ENCODE measurements around the gene MEST.
"Not testable (repeated sequence)": the region's sequence is repeated elsewhere in the genome, so short reads cannot be mapped to it uniquely, and the experiment has no call there.

MEST gene

DNA sequence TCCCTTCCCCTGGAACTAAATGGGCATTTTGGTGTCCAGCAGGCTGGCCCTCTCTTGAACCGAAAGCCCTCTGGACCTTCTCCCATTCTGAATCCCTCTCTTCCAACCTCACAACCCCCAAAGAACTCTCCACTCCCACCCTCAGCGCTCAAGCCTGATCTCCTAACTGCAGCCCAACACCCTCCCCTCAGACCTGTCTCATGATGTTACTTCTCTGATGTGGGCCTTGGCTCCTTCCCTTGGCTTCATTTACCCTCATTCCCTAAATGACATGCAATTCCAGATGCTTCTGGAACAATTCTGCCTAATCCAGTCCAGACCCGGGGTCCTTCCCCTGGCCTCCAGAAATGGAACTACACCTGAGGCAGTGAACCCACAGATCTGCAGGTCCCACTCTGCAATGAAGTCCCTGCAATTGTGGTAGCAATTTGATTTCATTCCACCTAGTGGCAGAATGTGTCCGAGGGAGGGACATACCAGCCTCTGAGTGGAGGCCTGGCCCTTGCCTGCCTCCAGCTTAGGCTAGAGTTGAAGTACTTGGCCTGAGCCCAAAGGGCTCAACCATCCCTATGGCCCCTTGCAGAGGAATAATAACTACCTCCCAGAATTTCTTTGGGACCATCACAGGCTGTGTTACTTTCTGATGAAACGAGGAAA is 47.0 kb upstream of the MEST start:
- H2AFZ ChIP-seq (ENCODE audit: low read length): peak overlapping the region; percentile 10; the same call in 1 of the 2 replicates
- H3K9ac ChIP-seq (ENCODE audit: low read length): no peak overlapping the region
- H3K9me3 ChIP-seq (ENCODE audit: low read length): peaks cover 12% of the 10 kb centered on the region
- no peaks in the 10 kb centered on the region for H3K36me3 ChIP-seq (ENCODE audit: insufficient read depth, low read length)
- H3K4me2 ChIP-seq (ENCODE audit: low read length): no peak overlapping the region
- H3F3A ChIP-seq (ENCODE audit: insufficient read depth, low read length): no peaks in the 10 kb centered on the region
- H3K27me3 ChIP-seq (ENCODE audit: insufficient read depth, low read length): no peaks in the 10 kb centered on the region
- TF ChIP-seq, protein P1, sequence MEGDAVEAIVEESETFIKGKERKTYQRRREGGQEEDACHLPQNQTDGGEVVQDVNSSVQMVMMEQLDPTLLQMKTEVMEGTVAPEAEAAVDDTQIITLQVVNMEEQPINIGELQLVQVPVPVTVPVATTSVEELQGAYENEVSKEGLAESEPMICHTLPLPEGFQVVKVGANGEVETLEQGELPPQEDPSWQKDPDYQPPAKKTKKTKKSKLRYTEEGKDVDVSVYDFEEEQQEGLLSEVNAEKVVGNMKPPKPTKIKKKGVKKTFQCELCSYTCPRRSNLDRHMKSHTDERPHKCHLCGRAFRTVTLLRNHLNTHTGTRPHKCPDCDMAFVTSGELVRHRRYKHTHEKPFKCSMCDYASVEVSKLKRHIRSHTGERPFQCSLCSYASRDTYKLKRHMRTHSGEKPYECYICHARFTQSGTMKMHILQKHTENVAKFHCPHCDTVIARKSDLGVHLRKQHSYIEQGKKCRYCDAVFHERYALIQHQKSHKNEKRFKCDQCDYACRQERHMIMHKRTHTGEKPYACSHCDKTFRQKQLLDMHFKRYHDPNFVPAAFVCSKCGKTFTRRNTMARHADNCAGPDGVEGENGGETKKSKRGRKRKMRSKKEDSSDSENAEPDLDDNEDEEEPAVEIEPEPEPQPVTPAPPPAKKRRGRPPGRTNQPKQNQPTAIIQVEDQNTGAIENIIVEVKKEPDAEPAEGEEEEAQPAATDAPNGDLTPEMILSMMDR (IDR thresholded peaks at IDR 0.05; ENCODE audit: low read length): peak; percentile 62; the same call in 1 of the 2 replicates
- no peak for TF ChIP-seq EZH2 (IDR thresholded peaks at IDR 0.05; ENCODE audit: borderline replicate concordance, low read length)
- no peaks in the 10 kb centered on the region for H3K9me2 ChIP-seq (ENCODE audit: low read depth, low read length)
- H3K27ac ChIP-seq (ENCODE audit: low read depth, low read length, poor library complexity, severe bottlenecking): peak overlapping the region; percentile 0
- no peak overlapping the region for H3K4me3 ChIP-seq (ENCODE audit: low read depth, low read length, poor library complexity, severe bottlenecking)
- H4K20me1 ChIP-seq (ENCODE audit: insufficient read depth, low read length): no peaks in the 10 kb centered on the region
- H3K79me2 ChIP-seq (ENCODE audit: insufficient read depth, low read length): no peaks in the 10 kb centered on the region
- peaks cover 33% of the 10 kb centered on the region for H3K4me1 ChIP-seq (ENCODE audit: insufficient read depth, low read length, severe bottlenecking)

DNA sequence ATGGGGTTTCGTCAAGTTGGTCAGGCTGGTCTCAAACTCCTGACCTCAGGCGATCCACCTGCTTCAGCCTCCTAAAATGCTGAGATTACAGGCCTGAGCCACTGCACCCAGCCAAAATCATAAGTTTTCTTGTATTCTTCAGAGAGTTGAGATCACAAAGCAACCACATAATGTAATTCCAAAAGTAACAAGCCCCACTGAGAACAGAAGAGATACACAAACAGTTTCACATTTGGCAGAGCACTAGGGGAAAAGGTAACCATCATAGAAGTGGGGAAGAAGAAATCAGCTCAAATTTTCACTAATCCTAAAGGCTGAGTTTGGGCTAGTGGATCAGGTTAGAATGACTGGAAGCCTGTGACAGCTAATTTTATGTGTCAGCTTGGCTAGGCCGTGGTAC is 45.6 kb upstream of the MEST start:
- Histone ChIP-seq H3K36me3 (ENCODE audit: insufficient read depth, low read length) (no peaks in the 10 kb centered on the region), H3K4me3 (ENCODE audit: low read depth, low read length, poor library complexity, severe bottlenecking) (no peak overlapping the region), H3K9me2 (ENCODE audit: low read depth, low read length) (no peaks in the 10 kb centered on the region), H3K9ac (ENCODE audit: low read length) (no peak overlapping the region), H2AFZ (ENCODE audit: low read length) (no peak overlapping the region; the same call in 1 of the 2 replicates), H3K27me3 (ENCODE audit: insufficient read depth, low read length) (no peaks in the 10 kb centered on the region), H3K27ac (ENCODE audit: low read depth, low read length, poor library complexity, severe bottlenecking) (no peak overlapping the region), H3F3A (ENCODE audit: insufficient read depth, low read length) (no peaks in the 10 kb centered on the region), H3K9me3 (ENCODE audit: low read length) (peaks cover 12% of the 10 kb centered on the region), H3K79me2 (ENCODE audit: insufficient read depth, low read length) (no peaks in the 10 kb centered on the region), H4K20me1 (ENCODE audit: insufficient read depth, low read length) (no peaks in the 10 kb centered on the region), H3K4me2 (ENCODE audit: low read length) (no peak overlapping the region), H3K4me1 (ENCODE audit: insufficient read depth, low read length, severe bottlenecking) (peaks cover 25% of the 10 kb centered on the region)
- no peak for TF ChIP-seq EZH2 (IDR thresholded peaks at IDR 0.05; ENCODE audit: borderline replicate concordance, low read length)
- TF ChIP-seq, protein P1 (IDR thresholded peaks at IDR 0.05; ENCODE audit: low read length): no peak

DNA sequence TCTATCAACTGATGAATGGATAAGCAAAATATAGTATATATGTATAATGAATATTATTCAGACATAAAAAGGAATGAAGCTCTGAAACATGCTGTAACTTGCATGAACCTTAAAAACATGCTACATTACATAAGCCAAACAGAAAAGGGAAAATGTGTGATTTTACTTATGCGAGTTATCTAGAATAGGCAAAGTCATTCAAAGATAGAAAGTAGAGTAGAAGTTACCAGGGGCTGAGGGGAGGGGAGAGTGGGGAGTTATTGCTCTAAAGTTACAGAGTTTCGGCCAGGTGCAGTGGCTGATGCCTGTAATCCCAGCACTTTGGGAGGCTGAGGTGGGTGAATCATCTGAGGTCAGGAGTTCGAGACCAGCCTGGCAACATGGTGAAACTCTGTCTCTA is 40.5 kb upstream of the MEST start:
- not testable (repeated sequence) for H3K4me3 ChIP-seq (ENCODE audit: low read depth, low read length, poor library complexity, severe bottlenecking); H3K27me3 ChIP-seq (ENCODE audit: insufficient read depth, low read length); H3K27ac ChIP-seq (ENCODE audit: low read depth, low read length, poor library complexity, severe bottlenecking); H3K9ac ChIP-seq (ENCODE audit: low read length); H3K9me2 ChIP-seq (ENCODE audit: low read depth, low read length); H3K79me2 ChIP-seq (ENCODE audit: insufficient read depth, low read length); H3K4me2 ChIP-seq (ENCODE audit: low read length); H3K36me3 ChIP-seq (ENCODE audit: insufficient read depth, low read length); H3F3A ChIP-seq (ENCODE audit: insufficient read depth, low read length); H4K20me1 ChIP-seq (ENCODE audit: insufficient read depth, low read length); H2AFZ ChIP-seq (ENCODE audit: low read length)
- Histone ChIP-seq H3K4me1 (ENCODE audit: insufficient read depth, low read length, severe bottlenecking) (peaks cover 17% of the 10 kb centered on the region), H3K9me3 (ENCODE audit: low read length) (peaks cover 15% of the 10 kb centered on the region)

DNA sequence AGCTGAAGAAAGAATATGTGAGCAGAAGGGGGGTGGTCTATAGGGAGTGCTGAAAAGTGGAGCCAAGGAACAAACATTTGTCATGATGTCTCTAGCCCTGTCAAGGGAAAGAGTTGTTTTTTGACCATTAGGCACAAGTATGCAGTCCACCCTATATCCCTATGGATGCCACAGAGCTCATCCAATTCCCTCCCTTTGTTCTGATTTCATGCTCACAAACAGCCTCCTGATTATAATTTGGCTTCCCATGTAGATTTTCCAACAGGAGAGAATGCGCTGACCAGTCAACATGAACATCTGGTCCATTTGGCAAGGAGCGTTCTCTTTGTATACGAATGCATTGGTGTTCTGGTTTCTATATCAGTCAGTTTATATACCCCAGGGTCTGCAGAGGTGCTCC is 38.9 kb upstream of the MEST start:
- H3K9me2 ChIP-seq (ENCODE audit: low read depth, low read length): no peaks in the 10 kb centered on the region
- no peaks in the 10 kb centered on the region for H3K79me2 ChIP-seq (ENCODE audit: insufficient read depth, low read length)
- no peaks in the 10 kb centered on the region for H3F3A ChIP-seq (ENCODE audit: insufficient read depth, low read length)
- no peak overlapping the region for H3K9ac ChIP-seq (ENCODE audit: low read length)
- H3K4me2 ChIP-seq (ENCODE audit: low read length): no peak overlapping the region
- no peaks in the 10 kb centered on the region for H3K36me3 ChIP-seq (ENCODE audit: insufficient read depth, low read length)
- H3K27ac ChIP-seq (ENCODE audit: low read depth, low read length, poor library complexity, severe bottlenecking): no peak overlapping the region
- H3K4me1 ChIP-seq (ENCODE audit: insufficient read depth, low read length, severe bottlenecking): peaks cover 24% of the 10 kb centered on the region
- H3K4me3 ChIP-seq (ENCODE audit: low read depth, low read length, poor library complexity, severe bottlenecking): no peak overlapping the region
- H2AFZ ChIP-seq (ENCODE audit: low read length): no peak overlapping the region
- H4K20me1 ChIP-seq (ENCODE audit: insufficient read depth, low read length): no peaks in the 10 kb centered on the region
- peaks cover 11% of the 10 kb centered on the region for H3K9me3 ChIP-seq (ENCODE audit: low read length)
- TF ChIP-seq, protein P1 (IDR thresholded peaks at IDR 0.05; ENCODE audit: low read length): no peak
- TF ChIP-seq EZH2 (IDR thresholded peaks at IDR 0.05; ENCODE audit: borderline replicate concordance, low read length): no peak
- no peaks in the 10 kb centered on the region for H3K27me3 ChIP-seq (ENCODE audit: insufficient read depth, low read length)
